ENCODE data around the gene CTTNBP2NL. TPM values are rescaled to one million over a fixed set of nuclear protein-coding genes. Genes with fewer than 3 reads are reported as not detected.
"Not testable (repeated sequence)": the region's sequence is repeated elsewhere in the genome, so short reads cannot be mapped to it uniquely, and the experiment has no call there.

Gene CTTNBP2NL
- total RNA-seq, 1 donor from 2014 or later = 47.4 TPM

DNA sequence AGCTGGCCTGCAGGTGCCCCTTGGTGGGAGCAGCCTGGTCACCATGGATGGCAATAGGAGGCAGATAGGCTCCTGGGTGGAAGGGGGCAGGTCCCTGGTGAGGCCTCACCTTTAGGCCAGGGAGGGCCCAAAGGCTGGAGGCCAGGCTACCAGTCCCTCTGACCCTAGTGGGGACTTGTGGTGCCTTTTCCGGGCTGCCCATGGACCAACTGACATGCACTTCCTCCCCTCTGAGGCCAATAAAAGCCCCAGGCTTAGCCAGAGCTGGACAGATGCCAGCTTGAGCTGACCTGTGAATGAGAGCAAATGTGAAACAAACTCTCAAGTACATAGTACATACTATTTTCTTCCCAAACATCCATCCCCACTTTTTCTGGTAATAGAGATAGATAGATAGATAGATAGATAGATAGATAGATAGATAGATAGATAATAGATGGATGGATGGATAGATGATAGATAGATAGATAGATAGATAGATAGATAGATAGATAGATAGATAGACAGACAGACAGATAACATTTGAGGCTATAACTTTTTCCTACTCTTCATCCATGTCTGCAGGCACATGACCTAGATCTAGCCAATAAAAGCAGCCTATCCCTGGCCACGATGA lies 9.2 kb upstream of the CTTNBP2NL start:
- DNase-seq (ENCODE audit: low spot score) = no peak

DNA sequence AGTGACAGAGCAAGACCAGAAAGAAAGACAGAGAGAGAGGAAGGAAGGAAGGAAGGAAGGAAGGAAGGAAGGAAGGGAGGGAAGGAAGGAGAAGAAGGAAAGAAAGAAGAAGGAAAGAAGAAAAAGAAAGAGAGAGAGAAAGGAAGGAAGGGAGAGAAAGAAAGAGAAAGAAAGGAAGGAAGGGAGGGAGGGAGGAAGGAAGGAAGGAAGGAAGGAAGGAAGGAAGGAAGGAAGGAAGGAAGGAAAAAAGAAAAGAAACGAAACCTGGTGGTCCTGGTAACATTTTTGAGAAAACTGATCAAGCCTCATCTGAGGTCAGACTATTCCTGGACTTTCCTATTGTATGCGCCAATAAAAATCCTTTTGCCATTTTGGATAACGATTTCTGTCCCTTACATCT lies 8.2 kb upstream of the CTTNBP2NL start:
- DNase-seq (ENCODE audit: low spot score) = no peak

DNA sequence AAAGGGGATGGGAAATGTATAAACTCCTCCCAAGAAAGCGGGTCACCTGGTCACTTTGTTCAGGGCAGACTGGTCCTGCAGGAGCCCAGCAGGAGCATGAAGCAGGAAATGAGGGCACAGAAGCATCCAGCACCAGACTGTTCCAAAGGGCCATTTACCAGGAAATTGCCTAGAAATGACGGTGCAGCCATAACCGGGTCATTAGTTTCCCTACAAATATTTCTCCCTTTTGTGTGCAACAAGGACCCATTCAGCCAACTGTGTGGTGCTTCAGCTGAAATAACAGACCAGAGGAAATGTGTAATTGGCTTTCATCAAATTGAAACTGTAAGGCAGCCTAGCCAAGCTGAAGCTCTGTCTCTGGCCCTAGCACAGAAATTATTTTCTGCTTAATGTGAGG lies 7.6 kb upstream of the CTTNBP2NL start:
- DNase-seq (ENCODE audit: low spot score) = no peak

DNA sequence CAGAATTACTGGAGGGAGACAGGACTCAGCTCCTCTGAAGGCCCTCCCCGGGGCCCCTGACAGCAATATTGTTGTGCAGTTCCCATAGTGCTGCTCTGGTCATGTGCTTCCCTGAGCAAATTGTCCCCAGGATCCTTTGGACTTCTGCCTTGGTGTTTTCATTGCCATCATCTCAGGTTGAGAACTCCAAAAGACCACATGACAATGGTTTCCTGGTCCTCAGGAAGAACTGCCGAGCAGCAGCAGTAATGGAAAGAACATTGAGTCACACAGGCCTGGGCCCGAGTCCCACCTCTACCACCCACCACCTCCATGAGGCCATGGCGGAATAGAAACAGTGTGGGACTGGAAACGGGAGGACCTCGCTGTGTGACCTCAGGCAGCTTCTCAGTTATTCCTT lies 6.3 kb upstream of the CTTNBP2NL start:
- no peak for DNase-seq (ENCODE audit: low spot score)

DNA sequence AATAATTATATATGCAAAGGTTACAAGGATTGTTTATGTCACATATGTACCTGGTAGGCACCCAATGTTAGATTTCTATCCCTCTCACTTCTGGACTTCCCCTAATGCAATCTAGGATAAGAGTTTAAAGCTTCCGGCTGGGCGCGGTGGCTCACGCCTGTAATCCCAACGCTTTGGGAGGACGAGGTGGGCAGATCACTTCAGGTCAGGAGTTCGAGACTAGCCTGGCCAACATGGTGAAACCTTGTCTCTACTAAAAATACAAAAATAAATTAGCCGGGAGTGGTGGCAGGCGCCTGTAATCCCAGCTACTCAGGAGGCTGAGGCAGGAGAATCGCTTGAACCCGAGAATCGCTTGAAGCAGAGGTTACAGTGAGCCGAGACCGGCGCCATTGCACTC lies 5.7 kb upstream of the CTTNBP2NL start:
- DNase-seq (ENCODE audit: low spot score) = not testable (repeated sequence)

DNA sequence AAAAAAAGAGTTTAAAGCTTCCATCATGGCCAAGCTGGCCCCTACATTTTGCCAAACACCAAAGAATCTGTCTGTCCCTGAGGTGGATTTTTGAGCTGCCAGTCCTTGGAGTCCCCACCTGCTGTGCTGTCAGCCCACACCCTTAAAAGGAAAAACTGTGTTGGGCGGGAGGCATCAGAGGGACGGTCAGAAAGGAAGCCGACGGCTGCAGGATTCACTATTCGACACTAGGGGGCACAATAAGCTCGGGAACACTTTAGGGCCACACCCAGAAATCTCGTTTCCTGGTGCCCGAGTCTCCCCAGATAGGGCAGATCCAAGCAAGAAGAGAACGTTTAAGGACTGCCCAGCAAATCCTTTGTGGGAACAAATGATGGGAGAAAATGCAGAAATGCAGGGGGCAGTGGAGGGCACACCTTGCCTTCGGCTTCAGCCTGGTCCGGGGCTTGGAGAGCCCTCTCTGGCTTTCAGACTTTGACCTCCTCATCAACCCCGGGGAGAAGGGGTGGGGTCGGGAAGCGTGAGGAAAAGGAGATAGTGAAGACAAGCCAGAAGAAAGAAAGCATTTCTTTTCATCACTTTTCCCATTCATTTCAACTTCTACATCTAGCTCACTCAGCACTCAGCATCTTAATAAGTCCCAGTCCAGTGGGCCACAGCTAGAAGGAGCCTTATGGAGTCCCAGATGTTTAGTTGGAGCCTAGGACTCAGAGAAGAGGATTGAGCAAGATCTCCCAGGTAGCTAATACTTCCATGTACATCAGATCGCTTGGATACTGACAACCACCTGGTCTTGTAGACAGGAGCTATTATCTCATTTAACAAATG lies 5.0 kb upstream of the CTTNBP2NL start:
- peak; percentile 94 for DNase-seq (ENCODE audit: low spot score)

DNA sequence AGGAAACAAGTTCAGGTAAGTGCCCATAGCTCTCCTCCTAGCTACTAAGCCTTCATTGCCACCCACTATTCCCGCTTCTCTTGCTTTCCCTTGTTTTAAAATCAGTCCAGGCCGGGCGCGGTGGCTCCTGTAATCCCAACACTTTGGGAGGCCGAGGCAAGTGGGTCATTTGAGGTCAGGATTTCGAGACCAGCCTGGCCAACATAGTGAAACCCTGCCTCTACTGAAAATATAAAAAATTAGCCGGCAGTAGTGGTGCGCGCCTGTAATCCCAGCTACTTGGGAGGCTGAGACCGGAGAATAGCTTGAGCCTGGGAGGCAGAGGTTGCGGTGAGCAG lies 4.4 kb upstream of the CTTNBP2NL start:
- no peak for DNase-seq (ENCODE audit: low spot score)

DNA sequence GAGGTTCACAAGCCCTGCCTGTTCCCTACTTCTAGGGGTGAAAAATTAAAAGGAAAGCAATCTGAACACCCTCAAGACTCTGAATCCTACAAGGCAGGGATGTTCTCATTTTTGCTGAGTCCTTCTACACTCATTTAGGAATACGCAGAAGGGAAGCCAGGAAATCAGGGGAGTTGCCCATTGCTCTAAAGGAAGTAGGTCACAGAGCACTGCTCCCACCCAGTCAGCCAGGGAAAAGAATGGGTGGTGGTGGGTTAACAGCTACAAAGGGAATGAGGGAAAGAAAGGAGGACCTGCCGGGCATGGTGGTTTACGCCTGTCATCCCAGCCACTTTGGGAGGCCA lies 2.4 kb upstream of the CTTNBP2NL start:
- no peak for DNase-seq (ENCODE audit: low spot score)

DNA sequence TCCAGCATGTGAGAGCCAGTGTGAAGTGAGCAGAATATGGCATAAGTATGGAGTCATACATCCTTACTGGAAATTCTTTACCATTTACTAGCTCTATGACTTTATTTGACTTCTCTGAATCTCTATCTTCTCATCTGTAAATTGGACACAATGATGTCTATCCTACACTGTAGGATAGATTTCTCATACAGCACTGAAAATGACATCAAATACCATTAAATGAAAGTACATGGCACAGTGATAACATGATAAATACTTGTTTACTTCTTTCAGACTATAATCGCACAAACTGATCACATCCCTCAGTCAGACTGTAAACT lies 1.3 kb upstream of the CTTNBP2NL start:
- DNase-seq (ENCODE audit: low spot score) = no peak

DNA sequence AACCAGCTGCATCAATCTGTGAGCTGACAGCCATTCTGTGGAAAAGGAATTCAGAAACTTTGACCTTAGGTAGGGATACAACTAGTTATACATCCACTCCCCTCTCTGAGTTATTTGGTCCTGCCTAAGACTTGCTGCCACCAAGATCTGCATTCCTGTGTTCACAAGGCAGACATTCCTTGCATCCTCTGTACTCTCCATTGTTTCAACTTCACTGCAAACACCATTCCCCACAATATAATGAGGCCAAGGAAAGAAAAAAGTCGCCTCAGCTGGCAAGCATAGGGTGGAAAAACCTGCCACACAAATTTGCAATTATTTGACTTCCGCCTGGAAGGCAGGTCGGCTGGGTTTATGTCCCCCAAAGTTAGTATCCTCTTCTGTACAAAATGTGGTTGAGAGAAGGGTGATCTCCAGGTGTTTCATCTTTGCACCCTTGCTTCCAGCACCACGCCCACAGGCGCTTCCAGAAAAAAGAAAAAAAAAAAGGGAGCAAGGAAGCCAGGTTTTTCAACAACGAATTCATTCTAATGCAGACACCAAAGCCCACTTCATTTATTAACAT lies 676 bp upstream of the CTTNBP2NL start:
- DNase-seq (ENCODE audit: low spot score) = no peak

DNA sequence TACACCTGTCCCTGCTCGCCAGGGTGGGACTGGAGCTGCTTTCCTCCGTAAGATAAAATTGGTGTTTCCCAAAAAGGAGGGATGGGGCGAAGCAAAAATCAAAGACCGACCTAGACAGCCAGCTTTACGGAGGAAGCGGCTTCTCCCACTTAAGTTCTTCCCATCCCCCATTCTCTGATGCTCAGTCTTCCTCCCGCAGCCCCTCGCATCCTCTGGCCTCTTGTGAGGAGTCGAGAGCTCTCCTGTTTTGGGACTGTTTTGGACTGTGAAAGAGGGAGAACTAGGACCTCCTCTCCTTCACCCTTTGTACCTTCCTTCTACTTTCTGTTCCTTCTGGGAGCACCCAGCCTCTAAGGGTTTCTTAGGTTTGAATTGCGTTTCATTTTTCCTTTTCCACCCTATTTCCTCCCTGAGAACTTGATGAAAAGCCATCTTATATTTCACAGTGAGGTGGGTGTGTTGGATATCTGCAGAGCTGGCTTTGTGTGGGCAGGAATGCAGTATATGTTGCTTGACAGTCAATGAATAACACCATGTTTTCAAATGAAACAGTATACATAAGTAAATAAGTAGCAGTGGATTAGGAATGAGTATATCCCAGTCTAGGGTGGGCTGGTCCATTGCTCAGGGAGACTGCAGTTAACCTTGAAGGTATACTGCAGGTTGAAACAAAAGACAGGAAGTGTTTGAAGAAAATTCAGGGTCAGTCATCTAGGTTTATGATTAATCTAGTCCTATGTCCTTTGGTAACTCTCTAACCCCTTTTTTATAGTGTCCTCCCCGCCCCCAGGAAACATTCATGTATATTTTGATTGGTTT lies 848 bp downstream of the CTTNBP2NL start:
- no peak for DNase-seq (ENCODE audit: low spot score)

DNA sequence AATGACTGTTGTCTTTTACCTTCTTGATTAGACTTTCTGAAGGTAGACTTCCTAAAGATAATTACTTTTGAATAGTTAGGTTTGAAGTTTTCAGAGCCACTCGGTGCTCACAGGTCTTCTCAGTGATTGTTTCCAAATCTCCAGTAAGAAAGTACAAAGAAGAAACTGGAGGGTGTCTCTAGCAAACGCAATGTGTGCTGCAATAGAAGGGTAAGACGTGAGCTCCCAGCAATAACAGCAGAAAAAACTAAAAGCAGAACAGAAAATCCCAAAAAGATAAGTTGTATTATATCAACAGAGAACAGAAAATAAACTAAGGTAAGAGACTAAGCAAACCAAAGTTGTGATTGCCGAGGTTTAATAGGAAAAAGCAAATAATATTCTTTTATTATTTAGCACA lies 1.8 kb downstream of the CTTNBP2NL start:
- DNase-seq (ENCODE audit: low spot score) = no peak

DNA sequence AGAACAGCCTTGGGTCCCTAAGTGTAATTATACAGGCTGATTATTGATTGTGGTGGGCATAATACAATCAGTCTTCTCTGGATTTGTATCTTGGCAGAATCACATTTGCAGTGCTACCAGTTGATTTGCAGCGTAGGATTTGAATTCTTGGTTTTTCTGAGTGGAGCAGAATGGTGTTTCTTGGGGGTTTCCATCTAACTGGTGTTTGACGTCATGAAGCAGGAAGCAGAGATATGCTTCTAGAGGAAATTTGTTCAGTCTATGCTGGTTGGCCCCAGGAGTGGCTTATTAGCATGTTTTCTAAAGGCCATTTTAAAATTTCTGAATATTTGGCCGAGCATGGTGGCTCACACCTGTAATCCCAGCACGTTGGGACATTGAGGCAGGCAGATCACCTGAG lies 3.4 kb downstream of the CTTNBP2NL start:
- DNase-seq (ENCODE audit: low spot score) = no peak

DNA sequence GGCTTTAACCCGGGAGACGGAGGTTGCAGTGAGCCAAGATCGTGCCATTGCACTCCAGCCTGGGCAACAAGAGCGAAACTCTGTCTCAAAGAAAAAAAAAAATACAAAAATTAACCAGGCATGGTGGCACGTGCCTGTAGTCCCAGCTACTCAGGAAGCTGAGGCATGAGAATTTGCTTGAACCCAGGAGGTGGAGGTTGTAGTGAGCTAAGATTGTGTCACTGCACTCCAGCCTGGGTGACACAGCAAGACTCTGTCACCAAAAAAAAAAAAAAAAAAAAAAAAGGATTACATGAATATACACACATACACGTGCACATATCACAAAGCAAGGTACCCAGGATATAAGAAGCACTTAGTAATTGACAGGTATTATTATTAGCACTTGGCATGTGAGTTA lies 4.7 kb downstream of the CTTNBP2NL start:
- DNase-seq (ENCODE audit: low spot score) = not testable (repeated sequence)

DNA sequence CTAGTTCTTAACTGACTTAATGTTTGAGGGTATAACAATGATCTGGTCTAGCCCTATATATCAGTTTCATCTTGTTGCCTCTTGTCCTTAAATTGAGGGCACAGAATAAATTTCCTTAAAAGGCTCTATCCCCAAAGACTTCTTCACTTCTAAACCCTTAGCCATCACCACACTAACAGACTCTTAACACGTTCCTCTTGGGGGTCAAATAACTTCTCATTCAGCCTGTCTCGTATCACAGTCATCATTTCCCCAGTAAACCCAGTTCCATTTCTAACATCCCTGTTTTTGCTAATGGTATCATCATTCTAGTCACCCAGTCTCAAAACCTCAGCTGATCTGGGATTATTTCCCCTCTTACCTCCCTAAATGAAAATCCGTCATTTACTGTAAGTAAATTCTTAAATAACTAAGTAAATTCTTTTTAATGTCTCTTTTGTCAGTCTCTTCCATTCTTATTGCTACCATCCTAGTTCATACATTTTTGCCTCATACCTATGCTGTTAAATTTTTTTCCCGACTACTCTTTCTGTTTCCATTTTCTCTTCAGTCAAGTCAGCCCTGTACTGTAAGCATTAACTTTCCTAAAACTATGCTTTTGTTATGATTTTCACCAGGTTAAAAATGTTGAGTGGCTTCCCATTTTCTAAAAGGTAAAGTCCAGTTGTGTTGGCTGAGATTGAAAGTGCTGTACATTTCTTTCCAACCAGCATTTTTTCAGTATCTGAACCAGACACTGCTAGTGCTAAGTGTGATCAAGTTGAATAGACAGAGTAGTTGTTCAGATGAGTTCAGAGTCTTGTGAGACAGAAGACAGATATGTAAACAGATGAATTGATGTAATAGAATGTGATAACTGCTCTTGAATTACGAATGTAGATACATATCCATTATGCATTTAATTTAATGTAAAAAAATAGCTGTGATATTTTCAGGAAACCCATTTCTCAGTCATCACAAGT lies 6.9 kb downstream of the CTTNBP2NL start:
- DNase-seq (ENCODE audit: low spot score) = no peak

DNA sequence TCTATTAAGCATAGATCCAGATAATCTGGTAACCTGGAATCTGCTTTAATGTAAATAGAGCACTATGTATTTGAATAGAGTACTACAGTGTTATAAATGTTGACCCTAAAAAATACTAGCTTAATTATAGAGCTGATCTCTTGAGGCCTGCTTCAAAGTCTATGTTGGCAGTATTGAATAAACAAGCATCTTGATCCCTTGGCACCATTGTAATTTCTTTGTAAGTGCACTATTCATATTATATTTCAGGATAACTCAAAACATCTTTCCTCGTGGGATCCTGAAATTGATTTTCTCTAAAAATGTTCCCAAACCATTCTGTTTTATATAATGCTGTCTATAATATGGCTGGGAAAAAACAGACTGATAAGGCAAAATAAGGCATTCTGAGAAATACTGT lies 10.8 kb downstream of the CTTNBP2NL start:
- DNase-seq (ENCODE audit: low spot score) = no peak

DNA sequence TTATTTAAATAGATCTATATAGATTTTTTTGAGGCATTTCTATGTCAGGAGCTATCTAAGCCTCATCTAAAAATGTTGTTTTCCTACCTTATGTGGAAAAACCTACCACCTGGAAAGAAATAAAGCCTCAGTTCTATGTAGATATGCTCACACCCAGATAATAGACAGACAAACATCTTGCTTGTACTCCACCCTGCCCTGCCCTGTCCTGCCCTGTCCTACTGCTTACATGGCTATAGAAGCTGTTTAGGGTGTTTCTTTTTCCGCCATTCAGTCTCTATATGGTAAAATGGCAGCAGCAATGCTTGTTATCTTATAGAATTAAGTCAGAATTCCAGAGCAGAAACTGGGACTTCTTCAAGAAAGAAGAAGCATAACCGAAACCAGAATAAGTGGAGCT lies 13.4 kb downstream of the CTTNBP2NL start:
- no peak for DNase-seq (ENCODE audit: low spot score)

DNA sequence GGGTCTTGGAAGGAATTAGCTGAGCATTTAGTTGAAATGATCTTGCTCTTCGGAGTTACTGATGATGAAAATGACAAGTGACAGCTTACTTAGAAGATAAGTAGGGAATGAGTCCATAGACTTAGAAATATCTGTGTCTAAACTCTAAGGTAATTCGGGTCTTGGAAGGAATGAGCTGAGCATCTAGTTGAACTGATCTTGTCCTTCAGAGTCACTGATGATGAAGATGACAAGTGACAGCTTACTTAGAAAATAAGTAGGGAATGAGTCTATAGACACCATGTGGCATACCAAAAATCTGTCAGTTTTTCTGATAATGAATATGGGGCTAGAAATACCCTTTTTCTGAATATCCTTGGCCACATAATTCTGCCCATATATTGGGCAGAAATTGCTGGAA lies 14.7 kb downstream of the CTTNBP2NL start:
- no peak for DNase-seq (ENCODE audit: low spot score)

DNA sequence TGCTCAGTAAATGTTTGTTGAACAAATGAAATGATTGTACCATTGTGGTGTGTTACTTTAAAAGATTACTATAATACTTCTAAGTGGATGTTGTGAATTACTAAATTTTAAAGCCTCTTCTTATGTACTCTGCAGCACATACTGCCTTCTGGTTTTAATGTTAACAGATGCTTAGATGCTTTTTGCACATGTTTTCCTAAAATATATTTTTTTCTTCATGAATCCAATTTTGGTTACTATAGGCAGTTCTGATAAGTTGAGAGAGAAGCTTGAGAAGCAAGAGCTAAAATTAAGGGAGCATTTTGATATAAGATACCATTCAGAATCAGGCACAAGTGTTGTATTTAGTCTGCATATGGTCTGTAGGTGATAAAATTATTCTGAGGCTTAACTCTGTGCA lies 21.3 kb downstream of the CTTNBP2NL start:
- no peak for DNase-seq (ENCODE audit: low spot score)

DNA sequence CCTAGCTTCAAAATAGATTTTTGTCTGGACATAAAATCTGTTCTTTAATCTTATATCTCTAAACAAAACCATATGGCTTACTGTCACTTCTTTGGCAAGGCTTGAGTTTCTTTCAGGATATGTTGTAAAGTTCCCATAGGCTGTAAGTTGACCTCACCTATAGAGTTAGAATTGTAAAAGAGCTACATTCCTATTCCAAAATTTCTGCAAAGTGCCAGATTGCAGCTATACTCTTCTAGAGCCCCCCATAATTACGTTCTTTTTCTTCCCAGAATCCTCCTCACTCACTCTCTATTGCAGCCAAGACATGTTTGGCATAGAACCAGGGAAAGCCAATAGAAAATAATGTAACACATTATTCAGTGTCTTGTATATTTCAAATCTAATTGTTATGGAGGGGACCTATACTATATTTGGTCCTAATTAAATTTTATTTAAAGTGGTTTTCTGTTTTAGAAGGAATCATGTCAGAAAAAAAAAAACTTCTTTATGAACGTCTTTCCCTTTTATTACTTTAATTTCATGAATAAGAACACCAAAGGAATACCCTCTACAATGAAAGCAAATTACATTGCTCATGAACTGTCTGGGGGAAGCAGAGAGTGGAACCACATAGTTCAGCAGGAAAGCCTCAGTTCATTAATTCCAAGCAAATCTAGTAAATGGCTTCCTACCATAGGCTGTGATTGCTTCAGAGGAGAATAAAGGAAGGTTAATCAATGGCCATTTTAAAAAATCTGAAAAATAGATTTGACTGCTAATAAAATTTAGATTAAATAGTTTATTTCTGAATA lies 22.3 kb downstream of the CTTNBP2NL start:
- no peak for DNase-seq (ENCODE audit: low spot score)

DNA sequence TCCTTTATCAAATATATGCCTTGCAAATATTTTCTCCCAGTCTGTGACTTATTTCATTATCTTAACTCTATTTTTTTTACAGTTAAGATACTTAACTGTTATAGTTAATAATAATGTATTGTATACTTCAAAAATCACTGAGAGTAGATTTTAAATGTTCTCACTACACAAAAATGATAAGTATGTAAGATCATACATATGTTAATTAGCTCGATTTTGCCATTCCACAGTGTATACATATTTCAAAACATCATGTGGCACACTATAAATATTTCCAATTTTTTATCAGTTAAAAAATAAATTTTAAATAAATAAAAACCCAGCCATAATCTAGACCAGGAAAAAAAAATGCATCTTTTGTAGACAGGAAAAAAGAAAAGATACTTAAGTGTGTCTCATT lies 27.2 kb downstream of the CTTNBP2NL start:
- no peak for DNase-seq (ENCODE audit: low spot score)
